HG03565 (cell line): Measurements from ENCODE around the gene GALNT2.

ENCODE experiments used
- ATAC-seq: cut with Tn5 transposase; IDR thresholded peaks from one replicate; pipeline ENCODE4 v1.9.1; 2021; ENCODE audit warnings: mild to moderate bottlenecking, moderate library complexity; ENCODE audit not compliant: unreplicated experiment

The GALNT2 gene

DNA sequence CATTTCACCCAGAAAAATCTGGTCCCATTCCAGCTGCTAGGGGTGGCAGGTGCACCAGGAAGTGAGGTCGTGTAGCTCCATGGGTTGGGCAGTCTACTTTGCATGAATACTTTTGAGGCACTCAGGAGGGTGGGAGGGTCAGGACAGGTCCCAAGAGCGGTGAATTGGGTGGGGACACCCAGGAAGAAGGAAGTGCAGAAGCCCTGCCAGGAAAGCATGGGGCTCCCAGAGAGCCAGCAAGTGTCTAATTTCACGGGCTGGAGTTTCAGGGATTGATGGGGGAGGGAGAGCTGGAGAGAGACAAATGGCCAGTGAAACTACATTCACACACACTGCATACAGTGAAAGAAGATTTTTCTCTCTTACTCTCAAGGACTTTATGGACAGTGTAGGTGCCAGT lies 137.8 kb downstream of the GALNT2 start:
- no peak for ATAC-seq

GRCh38 chr1:230205719-230206198 lies 138.7 kb downstream of the GALNT2 start:
- no peak for ATAC-seq

GRCh38 chr1:230206207-230206606 lies 139.2 kb downstream of the GALNT2 start:
- ATAC-seq = no peak

GRCh38 chr1:230206976-230207375 lies 139.9 kb downstream of the GALNT2 start:
- ATAC-seq = no peak

GRCh38 chr1:230207598-230207997 lies 140.6 kb downstream of the GALNT2 start:
- no peak for ATAC-seq

GRCh38 chr1:230208619-230209261 lies 141.7 kb downstream of the GALNT2 start:
- ATAC-seq = peak; percentile 39

GRCh38 chr1:230210326-230210980 lies 143.4 kb downstream of the GALNT2 start:
- no peak for ATAC-seq

DNA sequence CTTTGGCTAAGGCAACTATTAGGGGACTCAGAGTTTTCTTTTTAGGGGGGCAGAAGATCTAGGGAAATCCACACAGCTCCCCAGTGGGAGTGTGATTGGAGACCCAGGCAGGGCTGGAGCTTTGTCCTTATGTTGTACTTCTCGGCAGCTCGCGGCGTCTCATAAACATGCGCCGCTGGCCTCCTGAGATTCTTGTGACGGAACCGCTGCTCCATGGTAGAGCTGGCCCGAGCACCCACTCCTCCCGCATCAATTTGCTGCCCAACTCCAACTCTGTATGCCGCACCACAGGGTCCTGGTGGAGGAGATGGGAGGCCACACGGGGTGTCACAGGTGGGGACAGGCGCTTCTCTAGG lies 143.9 kb downstream of the GALNT2 start:
- no peak for ATAC-seq

DNA sequence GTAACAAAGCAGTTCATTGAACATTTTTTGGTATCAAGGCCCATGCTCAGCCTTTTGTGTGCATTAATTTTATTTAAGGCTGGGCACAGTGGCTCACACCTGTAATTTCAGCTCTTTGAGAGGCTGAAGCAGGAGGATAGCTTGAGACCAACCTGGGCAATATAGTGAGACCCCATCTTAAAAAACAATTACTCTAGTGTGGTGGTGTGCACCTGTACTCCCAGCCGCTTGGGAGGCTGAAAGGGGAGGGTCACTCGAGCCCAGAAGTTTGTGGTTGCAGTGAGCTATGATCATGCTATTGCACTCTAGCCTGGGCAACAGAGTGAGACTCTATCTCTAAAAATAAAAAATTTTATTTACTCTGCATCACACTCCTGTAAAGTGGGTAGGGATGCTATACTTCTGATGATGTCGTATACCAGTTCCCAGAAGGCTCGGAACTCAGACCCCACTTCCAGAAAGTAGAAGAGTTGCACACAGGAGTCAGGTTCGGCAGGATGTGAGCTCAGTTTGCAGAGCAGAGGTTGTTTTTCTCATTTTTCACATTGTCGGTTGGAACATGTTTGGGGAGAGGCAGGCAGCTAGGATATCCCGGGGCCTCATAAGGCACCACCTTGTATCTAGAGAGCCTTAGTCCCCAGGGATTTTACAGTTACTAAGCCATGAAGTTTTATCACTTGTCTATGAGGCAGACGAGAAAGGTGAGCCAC lies 144.6 kb downstream of the GALNT2 start:
- no peak for ATAC-seq

DNA sequence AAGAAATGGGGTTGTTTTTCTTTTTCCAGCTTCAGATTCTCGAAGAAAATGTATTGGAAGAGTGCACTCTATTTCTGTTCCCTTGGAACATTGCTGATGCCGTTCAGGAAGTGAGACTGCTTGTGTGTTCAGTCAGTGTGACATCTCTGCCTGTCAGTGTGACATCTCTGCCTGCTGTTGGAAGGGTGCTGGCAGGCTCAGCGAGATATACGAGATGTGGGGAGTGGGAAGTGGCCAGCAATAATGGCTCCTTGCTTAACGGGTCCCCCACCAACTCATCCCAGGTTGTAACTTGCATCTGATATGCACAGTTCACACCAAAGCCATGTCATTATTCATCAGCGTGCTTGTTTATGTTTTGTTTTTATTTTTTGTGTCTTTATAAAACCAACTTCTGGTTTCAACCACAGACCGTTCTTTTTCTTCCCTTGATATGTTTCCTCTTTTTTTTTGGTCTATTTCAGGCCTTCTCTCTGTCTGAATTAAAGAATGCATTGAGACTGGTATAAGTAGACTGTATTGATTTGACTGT lies 145.4 kb downstream of the GALNT2 start:
- ATAC-seq = peak; percentile 30

- no peak for ATAC-seq
Measured at GRCh38 chr1:230215031-230215430, 148.0 kb downstream of the GALNT2 start.

GRCh38 chr1:230215529-230215928 lies 148.5 kb downstream of the GALNT2 start:
- ATAC-seq = no peak

DNA sequence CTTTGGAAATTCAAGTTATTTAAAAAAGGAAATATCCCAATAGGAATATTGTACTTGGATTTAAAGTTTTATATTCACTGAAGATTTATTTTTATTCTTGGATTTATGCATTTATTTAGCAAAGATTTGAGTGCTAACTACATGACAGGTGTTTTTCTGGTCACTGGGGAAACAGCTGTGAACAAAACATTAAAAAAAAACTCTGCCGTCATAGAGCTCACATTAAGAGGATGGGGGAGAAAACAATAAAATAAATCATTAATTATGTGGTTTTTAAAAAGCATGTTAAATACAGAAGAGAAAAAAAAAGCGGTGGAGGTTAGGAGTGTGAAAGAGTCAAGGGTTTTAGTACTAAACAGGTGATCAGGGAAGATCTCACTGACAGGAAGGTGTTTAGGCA lies 149.9 kb downstream of the GALNT2 start:
- ATAC-seq = no peak

DNA sequence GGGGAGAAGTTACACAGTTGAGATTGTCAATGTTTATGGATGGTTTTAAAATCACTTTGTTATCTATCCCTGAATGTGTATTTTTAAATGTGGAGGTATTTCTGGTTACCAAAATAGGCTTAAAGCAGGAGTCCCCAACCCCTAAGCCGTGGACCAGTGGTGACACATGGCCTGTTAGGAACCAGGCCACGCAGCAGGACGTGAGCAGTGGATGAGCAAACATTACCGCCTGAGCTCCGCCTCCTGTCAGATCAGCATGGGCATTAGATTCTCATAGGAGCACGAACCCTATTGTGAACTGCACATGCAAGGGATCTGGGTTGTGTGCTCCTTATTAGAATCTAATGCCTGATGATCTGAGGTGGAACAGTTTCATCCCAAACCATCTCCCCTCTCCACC lies 151.6 kb downstream of the GALNT2 start:
- ATAC-seq = no peak

DNA sequence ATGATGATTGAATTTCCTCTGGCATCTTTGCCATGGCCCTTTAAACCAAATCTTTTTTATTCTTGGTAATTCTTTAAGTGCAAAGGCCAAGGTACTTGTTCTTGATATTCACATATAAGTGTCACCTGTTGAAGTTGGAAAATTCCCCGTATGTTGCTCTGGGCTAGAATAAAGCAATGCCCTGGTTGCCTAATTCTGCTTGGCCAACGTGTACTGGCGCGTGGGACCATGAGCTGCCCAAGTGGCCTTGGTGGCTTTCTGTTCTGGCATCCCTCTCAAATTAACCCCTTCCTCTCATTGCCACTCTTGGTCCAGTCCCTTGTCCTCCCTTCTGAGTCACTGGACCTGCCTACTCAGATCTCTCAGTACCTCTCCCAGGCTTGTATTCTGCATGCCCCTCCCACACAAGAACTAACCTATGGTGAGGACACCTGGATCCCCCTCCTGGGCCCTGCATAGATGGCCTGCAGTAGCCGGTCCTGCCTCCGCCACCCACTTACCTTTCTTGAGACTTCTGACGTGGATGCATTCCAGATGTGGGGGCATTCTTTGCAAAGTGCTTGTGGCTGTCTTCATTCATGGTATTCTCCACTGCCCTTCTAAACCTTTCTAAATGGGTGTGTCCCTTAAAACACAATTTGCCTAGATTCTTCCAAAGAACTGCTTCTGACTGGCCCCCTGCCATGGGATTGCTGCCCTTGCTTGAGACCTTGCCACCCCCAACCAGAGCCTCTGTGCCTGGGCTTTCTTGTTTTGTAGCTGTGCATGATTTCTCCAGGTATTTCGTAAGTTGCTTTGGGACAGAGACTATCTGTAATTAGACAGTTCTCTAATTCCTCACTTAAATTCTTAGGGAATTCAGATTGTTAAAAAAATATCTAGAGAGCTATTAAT lies 152.4 kb downstream of the GALNT2 start:
- ATAC-seq = no peak

GRCh38 chr1:230220478-230220877 lies 153.4 kb downstream of the GALNT2 start:
- no peak for ATAC-seq

DNA sequence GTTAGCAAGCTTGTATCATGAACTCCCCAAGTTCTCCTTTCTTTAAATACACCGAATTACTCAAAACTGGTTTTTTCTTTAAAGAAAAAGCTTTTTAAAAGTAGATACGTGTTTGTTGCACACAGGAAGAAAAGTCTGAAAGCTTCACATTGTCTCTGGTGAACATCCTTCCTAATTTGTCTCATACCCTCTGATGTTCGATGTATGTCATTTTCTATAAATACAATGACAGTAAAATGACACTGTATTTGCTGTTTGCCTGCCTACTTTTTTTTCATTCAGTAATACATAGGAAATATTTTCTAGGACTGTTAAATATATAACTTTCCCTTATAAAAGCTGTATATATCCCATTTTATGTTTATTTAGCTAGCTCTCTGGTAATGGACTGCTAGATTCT lies 153.9 kb downstream of the GALNT2 start:
- ATAC-seq = no peak

DNA sequence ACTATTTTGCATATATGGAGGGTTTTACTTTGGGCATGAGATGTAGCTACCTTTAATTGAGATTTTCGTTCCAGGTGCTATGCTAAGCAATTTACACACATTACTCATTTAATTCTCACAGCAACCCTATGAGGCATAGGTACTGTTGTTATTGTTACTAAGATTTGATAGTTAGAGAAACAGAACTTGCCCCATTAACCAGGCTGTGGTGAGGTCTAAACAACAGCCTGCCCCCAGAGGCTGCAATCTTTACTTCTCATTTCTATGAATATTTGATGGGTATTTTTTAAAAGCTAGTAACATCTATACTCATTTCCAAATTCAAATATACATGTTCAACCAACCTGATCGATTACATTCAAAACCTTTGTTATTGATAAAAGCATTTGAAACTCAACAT lies 155.6 kb downstream of the GALNT2 start:
- ATAC-seq = no peak

DNA sequence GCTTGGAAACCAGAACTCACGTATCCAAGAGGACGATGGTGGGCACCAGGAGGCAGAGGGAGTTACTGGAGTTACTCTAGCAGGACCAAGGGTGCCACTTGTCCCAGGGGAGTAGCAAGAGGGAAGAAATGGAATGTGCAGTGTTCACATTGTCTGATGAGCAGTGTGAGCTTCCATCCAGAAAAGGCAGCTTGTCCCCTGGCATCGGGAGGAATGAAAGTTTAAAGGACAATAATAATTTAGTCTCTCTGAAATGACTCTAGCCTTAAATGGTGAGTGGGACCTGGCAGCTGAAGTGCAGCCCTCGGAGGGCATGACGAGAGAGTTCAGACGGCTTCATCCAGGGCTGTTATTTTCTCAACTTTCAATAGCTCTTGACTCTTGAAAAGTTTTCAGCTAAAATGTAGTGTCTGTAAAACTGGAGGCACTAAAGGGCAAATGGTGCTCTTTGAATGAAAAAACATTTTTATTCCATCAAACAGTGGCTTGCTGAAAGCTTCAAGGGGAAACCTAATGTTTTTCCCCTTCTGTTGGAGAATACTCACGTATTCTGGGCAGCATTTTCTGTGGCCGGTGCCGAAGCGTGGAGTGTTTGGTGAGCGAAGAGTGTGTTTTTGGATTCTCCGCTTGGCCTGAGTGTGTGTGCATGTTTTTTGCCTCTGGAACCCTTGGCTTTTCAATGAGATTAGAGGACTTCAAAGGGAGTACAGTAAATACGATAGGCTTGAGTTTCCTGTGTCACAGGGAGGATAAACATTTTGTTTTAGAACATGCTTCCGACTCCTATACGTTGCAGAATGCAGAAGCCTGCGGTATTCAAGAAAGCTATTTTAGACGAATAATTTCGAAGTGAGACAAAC lies 157.3 kb downstream of the GALNT2 start:
- ATAC-seq = no peak
